GM18520 (cell line): ENCODE results near the gene P3H3.

Experiments used
- ATAC-seq: cut with Tn5 transposase; IDR thresholded peaks from one replicate; pipeline ENCODE4 v1.9.1; 2021; ENCODE audit not compliant: unreplicated experiment

Gene P3H3

GRCh38 chr12:6842075-6842474 lies 13.9 kb downstream of the P3H3 start:
- ATAC-seq = no peak

GRCh38 chr12:6843118-6843902 lies 15.1 kb downstream of the P3H3 start:
- no peak for ATAC-seq

GRCh38 chr12:6845395-6845794 lies 17.2 kb downstream of the P3H3 start:
- ATAC-seq = no peak

GRCh38 chr12:6846316-6846869 lies 18.2 kb downstream of the P3H3 start:
- no peak for ATAC-seq

- ATAC-seq = no peak
Observed at GRCh38 chr12:6847676-6848075, 19.5 kb downstream of the P3H3 start.

GRCh38 chr12:6849427-6849826 lies 21.2 kb downstream of the P3H3 start:
- no peak for ATAC-seq

GRCh38 chr12:6849976-6850560 lies 21.9 kb downstream of the P3H3 start:
- no peak for ATAC-seq

- no peak for ATAC-seq
Observed at GRCh38 chr12:6850796-6851152, 22.6 kb downstream of the P3H3 start.

GRCh38 chr12:6851153-6851920 lies 23.1 kb downstream of the P3H3 start, which contains the start of gene CDCA3:
Gene CDCA3 (minus strand): TSS chr12:6851286. CDS start chr12:6850952, 334 bp downstream.
- ATAC-seq = peak; percentile 38

- peak; percentile 70 for ATAC-seq
Observed at GRCh38 chr12:6851921-6852650, 23.9 kb downstream of the P3H3 start, which contains the start of gene USP5. Gene USP5 (plus strand): TSS chr12:6852150. CDS start chr12:6852180, 30 bp downstream.

- ATAC-seq = no peak
Observed at GRCh38 chr12:6852651-6853354, 24.6 kb downstream of the P3H3 start.

GRCh38 chr12:6853626-6854025 lies 25.4 kb downstream of the P3H3 start:
- ATAC-seq = no peak

- no peak for ATAC-seq
Observed at GRCh38 chr12:6854036-6854435, 25.8 kb downstream of the P3H3 start.

GRCh38 chr12:6855322-6855721 lies 27.1 kb downstream of the P3H3 start:
- ATAC-seq = no peak

- no peak for ATAC-seq
Observed at GRCh38 chr12:6858799-6859198, 30.6 kb downstream of the P3H3 start.

- no peak for ATAC-seq
Observed at GRCh38 chr12:6860116-6860515, 31.9 kb downstream of the P3H3 start.

- ATAC-seq = no peak
Observed at GRCh38 chr12:6860942-6861341, 32.7 kb downstream of the P3H3 start.

GRCh38 chr12:6861391-6861790 lies 33.2 kb downstream of the P3H3 start:
- no peak for ATAC-seq

- no peak for ATAC-seq
Observed at GRCh38 chr12:6863033-6863432, 34.8 kb downstream of the P3H3 start.
